Measurements from ENCODE around the gene DOCK11.
"Not testable (repeated sequence)": the region's sequence is repeated elsewhere in the genome, so short reads cannot be mapped to it uniquely, and the experiment has no call there.

The DOCK11 gene

DNA sequence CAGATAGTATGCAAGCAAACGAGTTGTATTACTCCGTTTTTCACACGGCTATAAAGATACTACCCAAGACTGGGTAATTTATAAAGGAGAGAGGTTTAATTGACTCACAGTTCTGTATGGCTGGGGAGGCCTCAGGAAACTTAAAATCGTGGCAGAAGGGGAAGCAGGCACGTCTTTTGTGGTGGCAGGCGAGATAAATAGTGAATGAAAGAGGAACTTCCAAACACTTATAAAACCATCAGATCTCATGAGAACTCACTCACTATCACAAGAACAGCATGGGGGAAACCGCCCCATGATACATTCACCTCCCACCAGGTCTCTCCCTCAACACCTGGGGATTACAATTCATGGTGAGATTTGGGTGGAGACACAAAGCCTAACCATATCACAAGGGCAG is 90.6 kb downstream of the DOCK11 start:
- H3K36me3 ChIP-seq (ENCODE audit: insufficient read depth, low read length); H3K9me3 ChIP-seq (ENCODE audit: control insufficient read depth, insufficient read depth, low read length); H3K9ac ChIP-seq (ENCODE audit: low read depth, low read length); H3K4me1 ChIP-seq (ENCODE audit: insufficient read depth, low read length): not testable (repeated sequence)

GRCh38 chrX:118588715-118589114 is 93.1 kb downstream of the DOCK11 start:
- Histone ChIP-seq H3K36me3 (ENCODE audit: insufficient read depth, low read length) (no peaks in the 10 kb centered on the region), H3K9me3 (ENCODE audit: control insufficient read depth, insufficient read depth, low read length) (no peaks in the 10 kb centered on the region), H3K9ac (ENCODE audit: low read depth, low read length) (no peak overlapping the region), H3K4me1 (ENCODE audit: insufficient read depth, low read length) (peaks cover 6% of the 10 kb centered on the region; the same call in 1 of the 2 replicates)

- Histone ChIP-seq H3K36me3 (ENCODE audit: insufficient read depth, low read length) (no peaks in the 10 kb centered on the region), H3K9ac (ENCODE audit: low read depth, low read length) (no peak overlapping the region), H3K4me1 (ENCODE audit: insufficient read depth, low read length) (peaks cover 6% of the 10 kb centered on the region; the same call in 1 of the 2 replicates), H3K9me3 (ENCODE audit: control insufficient read depth, insufficient read depth, low read length) (no peaks in the 10 kb centered on the region)
Observed at GRCh38 chrX:118589227-118589626, 93.6 kb downstream of the DOCK11 start.

- Histone ChIP-seq H3K9me3 (ENCODE audit: control insufficient read depth, insufficient read depth, low read length) (no peaks in the 10 kb centered on the region), H3K36me3 (ENCODE audit: insufficient read depth, low read length) (no peaks in the 10 kb centered on the region), H3K9ac (ENCODE audit: low read depth, low read length) (no peak overlapping the region), H3K4me1 (ENCODE audit: insufficient read depth, low read length) (peaks cover 6% of the 10 kb centered on the region; the same call in 1 of the 2 replicates)
Observed at GRCh38 chrX:118593407-118593806, 97.8 kb downstream of the DOCK11 start.

DNA sequence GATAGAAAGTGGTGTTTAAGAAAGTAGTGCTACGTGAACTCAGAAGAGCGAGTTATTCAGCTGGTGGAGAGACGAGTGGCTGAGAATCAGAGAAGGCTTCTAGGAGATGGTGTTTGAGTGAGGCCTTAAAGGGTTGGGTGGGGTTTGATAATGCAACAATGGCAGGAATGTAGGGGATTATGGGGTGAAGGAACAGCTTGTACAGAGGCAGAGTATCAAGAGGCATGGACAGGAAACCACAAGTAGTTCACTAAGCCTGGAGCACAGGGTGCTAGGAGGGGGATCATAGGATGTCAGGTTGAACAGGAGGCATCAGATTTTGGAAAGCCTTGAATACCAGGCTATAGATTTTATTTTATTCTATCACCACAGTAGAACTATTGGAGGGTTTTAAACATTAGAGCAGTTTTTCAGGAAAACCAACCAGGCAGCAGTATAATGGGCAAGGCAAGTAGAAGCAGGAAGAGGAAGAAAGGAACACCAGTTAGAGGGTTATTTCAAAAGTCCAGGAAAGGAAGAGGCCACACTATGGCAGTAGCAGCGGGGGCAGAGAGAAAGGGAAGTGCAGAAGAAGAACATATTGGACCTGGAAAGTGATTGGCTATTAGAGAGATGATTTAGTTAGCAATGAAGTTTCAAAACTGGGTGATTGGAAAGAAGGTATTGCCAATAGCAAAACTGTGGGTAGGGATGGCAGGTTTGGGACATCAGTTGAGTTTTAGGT is 99.2 kb downstream of the DOCK11 start:
- no peaks in the 10 kb centered on the region for H3K9me3 ChIP-seq (ENCODE audit: control insufficient read depth, insufficient read depth, low read length)
- H3K4me1 ChIP-seq (ENCODE audit: insufficient read depth, low read length): peaks cover 6% of the 10 kb centered on the region; the same call in 1 of the 2 replicates
- no peak overlapping the region for H3K9ac ChIP-seq (ENCODE audit: low read depth, low read length)
- 0 out of 2 replicates have a peak, but pooled peaks cover 3% of the 10 kb centered on the region for H3K36me3 ChIP-seq (ENCODE audit: insufficient read depth, low read length)

GRCh38 chrX:118595501-118596042 is 100.0 kb downstream of the DOCK11 start:
- Histone ChIP-seq H3K36me3 (ENCODE audit: insufficient read depth, low read length) (0 out of 2 replicates have a peak, but pooled peaks cover 3% of the 10 kb centered on the region), H3K9ac (ENCODE audit: low read depth, low read length) (no peak overlapping the region), H3K4me1 (ENCODE audit: insufficient read depth, low read length) (peaks cover 6% of the 10 kb centered on the region; the same call in 1 of the 2 replicates), H3K9me3 (ENCODE audit: control insufficient read depth, insufficient read depth, low read length) (no peaks in the 10 kb centered on the region)

GRCh38 chrX:118596390-118596789 is 100.8 kb downstream of the DOCK11 start:
- Histone ChIP-seq H3K4me1 (ENCODE audit: insufficient read depth, low read length) (peaks cover 6% of the 10 kb centered on the region; the same call in 1 of the 2 replicates), H3K9ac (ENCODE audit: low read depth, low read length) (no peak overlapping the region), H3K36me3 (ENCODE audit: insufficient read depth, low read length) (0 out of 2 replicates have a peak, but pooled peaks cover 3% of the 10 kb centered on the region), H3K9me3 (ENCODE audit: control insufficient read depth, insufficient read depth, low read length) (no peaks in the 10 kb centered on the region)

GRCh38 chrX:118603981-118604380 is 108.4 kb downstream of the DOCK11 start:
- no peaks in the 10 kb centered on the region for H3K4me1 ChIP-seq (ENCODE audit: insufficient read depth, low read length)
- H3K9me3 ChIP-seq (ENCODE audit: control insufficient read depth, insufficient read depth, low read length): no peaks in the 10 kb centered on the region
- no peak overlapping the region for H3K9ac ChIP-seq (ENCODE audit: low read depth, low read length)
- no peaks in the 10 kb centered on the region for H3K36me3 ChIP-seq (ENCODE audit: insufficient read depth, low read length)

- no peaks in the 10 kb centered on the region for H3K36me3 ChIP-seq (ENCODE audit: insufficient read depth, low read length)
Observed at GRCh38 chrX:118612290-118612689, 116.7 kb downstream of the DOCK11 start.

GRCh38 chrX:118614150-118614549 is 118.5 kb downstream of the DOCK11 start:
- Histone ChIP-seq H3K9me3 (ENCODE audit: control insufficient read depth, insufficient read depth, low read length) (no peaks in the 10 kb centered on the region), H3K9ac (ENCODE audit: low read depth, low read length) (no peak overlapping the region), H3K36me3 (ENCODE audit: insufficient read depth, low read length) (no peaks in the 10 kb centered on the region), H3K4me1 (ENCODE audit: insufficient read depth, low read length) (no peaks in the 10 kb centered on the region)

More at GRCh38 chrX:118612290-118612689, 116.7 kb downstream of the DOCK11 start:
- Histone ChIP-seq H3K9ac (ENCODE audit: low read depth, low read length) (no peak overlapping the region), H3K4me1 (ENCODE audit: insufficient read depth, low read length) (no peaks in the 10 kb centered on the region), H3K9me3 (ENCODE audit: control insufficient read depth, insufficient read depth, low read length) (no peaks in the 10 kb centered on the region)

DNA sequence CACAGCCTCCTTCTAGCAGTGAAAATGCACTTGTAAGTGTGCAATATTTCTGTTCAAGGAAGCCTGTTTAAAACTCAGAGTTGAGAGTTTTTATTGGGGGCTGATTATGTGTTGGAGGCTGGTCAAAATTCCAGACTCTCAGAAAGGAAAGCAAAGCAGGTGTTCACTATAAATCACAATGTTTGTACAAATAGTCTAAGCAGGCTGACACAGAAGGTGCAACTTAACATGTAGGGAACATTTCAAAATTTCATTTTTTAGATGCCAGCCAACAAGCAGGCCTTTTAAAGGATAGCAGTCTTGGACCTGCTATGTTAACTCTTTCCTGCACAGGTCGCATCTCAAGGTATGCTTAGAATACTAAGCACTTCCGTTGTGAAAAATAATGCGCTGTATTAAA is 119.5 kb downstream of the DOCK11 start:
- Histone ChIP-seq H3K9ac (ENCODE audit: low read depth, low read length) (no peak overlapping the region), H3K4me1 (ENCODE audit: insufficient read depth, low read length) (no peaks in the 10 kb centered on the region), H3K9me3 (ENCODE audit: control insufficient read depth, insufficient read depth, low read length) (no peaks in the 10 kb centered on the region), H3K36me3 (ENCODE audit: insufficient read depth, low read length) (no peaks in the 10 kb centered on the region)

DNA sequence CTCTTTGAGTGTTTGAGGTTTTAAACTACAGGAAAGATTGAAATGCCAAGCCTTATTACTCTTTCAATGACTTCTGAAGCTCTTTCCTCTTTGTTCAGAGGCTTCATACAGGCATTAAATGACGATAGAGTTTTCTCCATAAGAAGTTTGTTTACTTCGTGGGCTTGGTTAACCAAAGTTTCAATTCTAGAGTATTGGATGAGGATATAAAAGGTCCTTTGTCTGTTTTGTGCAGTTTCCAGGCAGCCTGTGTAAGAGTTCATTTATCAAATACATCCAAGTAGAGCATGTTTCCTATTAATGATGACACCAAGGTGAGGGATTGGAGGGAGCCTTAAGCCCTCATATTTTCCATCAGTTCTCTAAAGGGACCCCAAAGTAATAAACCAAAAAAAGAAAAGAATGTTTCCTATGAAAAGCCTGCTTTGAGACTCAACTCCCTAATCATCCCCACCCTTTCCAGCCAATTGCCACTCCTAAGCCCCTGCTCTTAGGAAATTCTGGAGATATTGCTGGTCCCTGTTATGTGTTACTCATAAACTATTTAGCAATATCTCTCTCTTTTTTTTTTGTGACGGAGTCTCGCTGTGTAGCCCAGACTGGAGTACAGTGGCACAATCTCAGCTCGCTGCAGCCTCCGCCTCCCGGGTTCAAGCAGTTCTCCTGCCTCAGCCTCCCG is 125.6 kb downstream of the DOCK11 start:
- H3K9ac ChIP-seq (ENCODE audit: low read depth, low read length): no peak overlapping the region
- H3K9me3 ChIP-seq (ENCODE audit: control insufficient read depth, insufficient read depth, low read length): no peaks in the 10 kb centered on the region
- no peaks in the 10 kb centered on the region for H3K4me1 ChIP-seq (ENCODE audit: insufficient read depth, low read length)
- no peaks in the 10 kb centered on the region for H3K36me3 ChIP-seq (ENCODE audit: insufficient read depth, low read length)

- Histone ChIP-seq H3K9ac (ENCODE audit: low read depth, low read length) (no peak overlapping the region), H3K9me3 (ENCODE audit: control insufficient read depth, insufficient read depth, low read length) (no peaks in the 10 kb centered on the region), H3K36me3 (ENCODE audit: insufficient read depth, low read length) (no peaks in the 10 kb centered on the region), H3K4me1 (ENCODE audit: insufficient read depth, low read length) (no peaks in the 10 kb centered on the region)
Observed at GRCh38 chrX:118623062-118623461, 127.4 kb downstream of the DOCK11 start.

DNA sequence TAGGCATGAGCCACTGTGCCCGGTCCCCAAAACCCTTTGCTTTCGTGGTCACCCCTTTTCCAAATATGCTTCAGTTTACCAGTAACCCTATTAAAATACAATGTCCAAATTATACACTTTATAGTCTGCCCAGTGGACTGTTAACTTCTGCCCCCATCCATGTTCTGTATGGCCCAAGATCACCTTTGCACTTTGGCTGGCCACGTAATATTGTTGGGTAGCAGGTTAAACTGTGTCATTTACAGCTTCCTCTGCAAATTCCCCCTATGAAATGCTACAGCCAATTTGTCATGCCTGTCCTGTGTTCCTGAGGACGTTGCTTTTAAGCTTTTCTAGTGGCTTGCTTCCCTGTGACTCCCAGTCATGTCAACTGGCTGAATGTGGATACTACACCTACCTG is 130.7 kb downstream of the DOCK11 start:
- Histone ChIP-seq H3K9ac (ENCODE audit: low read depth, low read length) (no peak overlapping the region), H3K4me1 (ENCODE audit: insufficient read depth, low read length) (no peaks in the 10 kb centered on the region), H3K36me3 (ENCODE audit: insufficient read depth, low read length) (no peaks in the 10 kb centered on the region; the same call in 1 of the 2 replicates), H3K9me3 (ENCODE audit: control insufficient read depth, insufficient read depth, low read length) (no peaks in the 10 kb centered on the region)
